ENCODE measurements around the gene CDS2.

CDS2 gene

GRCh38 chr20:5153152-5153467, 26.3 kb downstream of the CDS2 start:
- Histone ChIP-seq H3K27ac (ENCODE audit: low read depth, low read length) (no peak overlapping the region), H3K9ac (ENCODE audit: low read length) (no peak overlapping the region), H3F3A (ENCODE audit: insufficient read depth) (no peaks in the 10 kb centered on the region), H3K79me2 (ENCODE audit: insufficient read depth, low read length) (peaks cover 64% of the 10 kb centered on the region), H4K20me1 (ENCODE audit: low read depth, low read length) (0 out of 2 replicates have a peak, but pooled peaks cover 4% of the 10 kb centered on the region), H3K27me3 (ENCODE audit: low read length) (no peaks in the 10 kb centered on the region), H3K9me2 (replicated peaks; ENCODE audit: insufficient read depth, low read length) (no peaks in the 10 kb centered on the region), H3K4me2 (ENCODE audit: low read depth, low read length, poor library complexity, severe bottlenecking) (no peak overlapping the region), H3K4me3 (ENCODE audit: insufficient read depth, low read length, poor library complexity, severe bottlenecking) (no peak overlapping the region), H3K9me3 (ENCODE audit: insufficient read depth, low read length) (no peaks in the 10 kb centered on the region), H2AFZ (ENCODE audit: low read depth, low read length, severe bottlenecking) (no peak overlapping the region), H3K36me3 (ENCODE audit: low read length) (no peaks in the 10 kb centered on the region)
- TF ChIP-seq EZH2phosphoT487 (conservative IDR thresholded peaks at IDR 0.05; ENCODE audit: low read length), result no peak
- TF ChIP-seq, protein P1, sequence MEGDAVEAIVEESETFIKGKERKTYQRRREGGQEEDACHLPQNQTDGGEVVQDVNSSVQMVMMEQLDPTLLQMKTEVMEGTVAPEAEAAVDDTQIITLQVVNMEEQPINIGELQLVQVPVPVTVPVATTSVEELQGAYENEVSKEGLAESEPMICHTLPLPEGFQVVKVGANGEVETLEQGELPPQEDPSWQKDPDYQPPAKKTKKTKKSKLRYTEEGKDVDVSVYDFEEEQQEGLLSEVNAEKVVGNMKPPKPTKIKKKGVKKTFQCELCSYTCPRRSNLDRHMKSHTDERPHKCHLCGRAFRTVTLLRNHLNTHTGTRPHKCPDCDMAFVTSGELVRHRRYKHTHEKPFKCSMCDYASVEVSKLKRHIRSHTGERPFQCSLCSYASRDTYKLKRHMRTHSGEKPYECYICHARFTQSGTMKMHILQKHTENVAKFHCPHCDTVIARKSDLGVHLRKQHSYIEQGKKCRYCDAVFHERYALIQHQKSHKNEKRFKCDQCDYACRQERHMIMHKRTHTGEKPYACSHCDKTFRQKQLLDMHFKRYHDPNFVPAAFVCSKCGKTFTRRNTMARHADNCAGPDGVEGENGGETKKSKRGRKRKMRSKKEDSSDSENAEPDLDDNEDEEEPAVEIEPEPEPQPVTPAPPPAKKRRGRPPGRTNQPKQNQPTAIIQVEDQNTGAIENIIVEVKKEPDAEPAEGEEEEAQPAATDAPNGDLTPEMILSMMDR (IDR thresholded peaks at IDR 0.05; ENCODE audit: insufficient read depth, low read length, poor library complexity, severe bottlenecking), result no peak

- Histone ChIP-seq H3K27me3 (ENCODE audit: low read length) (no peaks in the 10 kb centered on the region), H4K20me1 (ENCODE audit: low read depth, low read length) (0 out of 2 replicates have a peak, but pooled peaks cover 4% of the 10 kb centered on the region), H3K9me2 (replicated peaks; ENCODE audit: insufficient read depth, low read length) (no peaks in the 10 kb centered on the region), H3K27ac (ENCODE audit: low read depth, low read length) (no peak overlapping the region), H3K9ac (ENCODE audit: low read length) (no peak overlapping the region), H3K9me3 (ENCODE audit: insufficient read depth, low read length) (no peaks in the 10 kb centered on the region), H3K4me3 (ENCODE audit: insufficient read depth, low read length, poor library complexity, severe bottlenecking) (no peak overlapping the region), H3K36me3 (ENCODE audit: low read length) (no peaks in the 10 kb centered on the region), H2AFZ (ENCODE audit: low read depth, low read length, severe bottlenecking) (no peak overlapping the region), H3K79me2 (ENCODE audit: insufficient read depth, low read length) (peaks cover 57% of the 10 kb centered on the region), H3F3A (ENCODE audit: insufficient read depth) (no peaks in the 10 kb centered on the region), H3K4me2 (ENCODE audit: low read depth, low read length, poor library complexity, severe bottlenecking) (no peak overlapping the region)
- no peak for TF ChIP-seq EZH2phosphoT487 (conservative IDR thresholded peaks at IDR 0.05; ENCODE audit: low read length)
- TF ChIP-seq, protein P1 (IDR thresholded peaks at IDR 0.05; ENCODE audit: insufficient read depth, low read length, poor library complexity, severe bottlenecking), result no peak
Observed at GRCh38 chr20:5153612-5154542, 27.1 kb downstream of the CDS2 start.

GRCh38 chr20:5154543-5154925, 27.7 kb downstream of the CDS2 start:
- Histone ChIP-seq H2AFZ (ENCODE audit: low read depth, low read length, severe bottlenecking) (no peak overlapping the region), H3K27me3 (ENCODE audit: low read length) (no peaks in the 10 kb centered on the region), H3F3A (ENCODE audit: insufficient read depth) (0 out of 2 replicates have a peak, but pooled peaks cover under 1% of the 10 kb centered on the region), H3K27ac (ENCODE audit: low read depth, low read length) (no peak overlapping the region), H3K4me3 (ENCODE audit: insufficient read depth, low read length, poor library complexity, severe bottlenecking) (no peak overlapping the region), H3K9ac (ENCODE audit: low read length) (no peak overlapping the region), H4K20me1 (ENCODE audit: low read depth, low read length) (no peaks in the 10 kb centered on the region), H3K4me2 (ENCODE audit: low read depth, low read length, poor library complexity, severe bottlenecking) (no peak overlapping the region), H3K9me2 (replicated peaks; ENCODE audit: insufficient read depth, low read length) (no peaks in the 10 kb centered on the region), H3K79me2 (ENCODE audit: insufficient read depth, low read length) (peaks cover 50% of the 10 kb centered on the region), H3K36me3 (ENCODE audit: low read length) (no peaks in the 10 kb centered on the region), H3K9me3 (ENCODE audit: insufficient read depth, low read length) (no peaks in the 10 kb centered on the region)
- TF ChIP-seq, protein P1 (IDR thresholded peaks at IDR 0.05; ENCODE audit: insufficient read depth, low read length, poor library complexity, severe bottlenecking), result no peak
- TF ChIP-seq EZH2phosphoT487 (conservative IDR thresholded peaks at IDR 0.05; ENCODE audit: low read length), result no peak
